GM08714 (cell line): Measurements from ENCODE around the gene PNMA6E.
"Not testable (repeated sequence)": the region's sequence is repeated elsewhere in the genome, so short reads cannot be mapped to it uniquely, and the experiment has no call there.

ENCODE experiments used
- H3K4me3 ChIP-seq: fragments of 200-500 bp; sonication (Bioruptor generic); 2 replicates; pipeline ENCODE4 v1.5.1; 2014; ENCODE audit warnings: mild to moderate bottlenecking, low read length, inconsistent platforms
- ZNF274 ChIP-seq: IDR thresholded peaks from 2 replicates; pipeline ENCODE4 v1.6.1; 2012; ENCODE audit warnings: mild to moderate bottlenecking, low read depth, low read length

Gene PNMA6E

GRCh38 chrX:153388722-153389459 is 12.3 kb downstream of the PNMA6E start:
- no peak for TF ChIP-seq ZNF274
- H3K4me3 ChIP-seq = no peak overlapping the region

GRCh38 chrX:153387987-153388721 is 13.0 kb downstream of the PNMA6E start:
- H3K4me3 ChIP-seq = no peak overlapping the region
- no peak for TF ChIP-seq ZNF274

- TF ChIP-seq ZNF274 = no peak
- H3K4me3 ChIP-seq = no peak overlapping the region
These were observed 13.8 kb downstream of the PNMA6E start for GRCh38 chrX:153387345-153387744.

- H3K4me3 ChIP-seq = no peak overlapping the region
- no peak for TF ChIP-seq ZNF274
These were observed 15.1 kb downstream of the PNMA6E start for GRCh38 chrX:153386097-153386496.

GRCh38 chrX:153384973-153385372 is 16.2 kb downstream of the PNMA6E start:
- not testable (repeated sequence) for H3K4me3 ChIP-seq

GRCh38 chrX:153384390-153384789 is 16.8 kb downstream of the PNMA6E start:
- H3K4me3 ChIP-seq = no peak overlapping the region
- TF ChIP-seq ZNF274 = no peak

GRCh38 chrX:153382563-153383482 is 18.3 kb downstream of the PNMA6E start:
- TF ChIP-seq ZNF274 = no peak

GRCh38 chrX:153381684-153382532 is 19.2 kb downstream of the PNMA6E start:
- no peak for TF ChIP-seq ZNF274
- no peak overlapping the region for H3K4me3 ChIP-seq

More at GRCh38 chrX:153382563-153383482, 18.3 kb downstream of the PNMA6E start:
- no peak overlapping the region for H3K4me3 ChIP-seq

- no peak for TF ChIP-seq ZNF274
- no peak overlapping the region for H3K4me3 ChIP-seq
These were observed 20.5 kb downstream of the PNMA6E start for GRCh38 chrX:153380691-153381090.

GRCh38 chrX:153379971-153380581 is 21.1 kb downstream of the PNMA6E start:
- H3K4me3 ChIP-seq = no peak overlapping the region
- no peak for TF ChIP-seq ZNF274

- no peak overlapping the region for H3K4me3 ChIP-seq
- no peak for TF ChIP-seq ZNF274
These were observed 21.6 kb downstream of the PNMA6E start for GRCh38 chrX:153379508-153379907.

- no peak overlapping the region for H3K4me3 ChIP-seq
- TF ChIP-seq ZNF274 = no peak
These were observed 22.5 kb downstream of the PNMA6E start for GRCh38 chrX:153378607-153379006.

- TF ChIP-seq ZNF274 = no peak
- H3K4me3 ChIP-seq = no peak overlapping the region
These were observed 23.4 kb downstream of the PNMA6E start for GRCh38 chrX:153377727-153378126.

- no peak for TF ChIP-seq ZNF274
- H3K4me3 ChIP-seq = no peak overlapping the region
These were observed 25.6 kb downstream of the PNMA6E start for GRCh38 chrX:153375571-153375970.
